WERI-Rb-1 (cell line): ENCODE data around the gene SPATA13.

Experiments used
- DNase-seq: peaks from one replicate; pipeline ENCODE4 v3.0.0-alpha.2; 2020
- H3K27ac ChIP-seq: fragments of 250-450 bp; sonication (Bioruptor Pico); 2 replicates; pipeline ENCODE4 v1.5.1; 2020; ENCODE audit warnings: mild to moderate bottlenecking, moderate library complexity
- H3K27me3 ChIP-seq: fragments of 250-450 bp; sonication (Bioruptor Pico); 2 replicates; pipeline ENCODE4 v1.5.1; 2021; ENCODE audit warnings: mild to moderate bottlenecking, low read depth, moderate library complexity; ENCODE audit not compliant: insufficient read depth, severe bottlenecking
- H3K36me3 ChIP-seq: fragments of 250-450 bp; sonication (Bioruptor Pico); 2 replicates; pipeline ENCODE4 v1.5.1; 2020; ENCODE audit warnings: mild to moderate bottlenecking, moderate library complexity
- H3K4me3 ChIP-seq: 2 replicates; pipeline ENCODE4 v1.5.1; 2011; ENCODE audit warnings: low read depth, mild to moderate bottlenecking, control low read depth, low read length
- H3K9me3 ChIP-seq: fragments of 250-450 bp; sonication (Bioruptor Pico); 2 replicates; pipeline ENCODE4 v1.5.1; 2021; ENCODE audit warnings: mild to moderate bottlenecking, moderate library complexity; ENCODE audit not compliant: severe bottlenecking
- CTCF ChIP-seq: IDR thresholded peaks from 2 replicates; pipeline ENCODE4 v1.5.1; 2011; ENCODE audit warnings: low read depth, mild to moderate bottlenecking, control low read depth, inconsistent platforms, low read length

Gene SPATA13

GRCh38 chr13:24184882-24185281 lies 24.4 kb downstream of the SPATA13 start:
- peaks cover 6% of the 10 kb centered on the region for H3K9me3 ChIP-seq
- no peak for TF ChIP-seq CTCF
- H3K36me3 ChIP-seq, result no peaks in the 10 kb centered on the region
- no peak overlapping the region for H3K27ac ChIP-seq
- DNase-seq, result no peak
- H3K27me3 ChIP-seq, result no peaks in the 10 kb centered on the region
- H3K4me3 ChIP-seq, result no peak overlapping the region

- Histone ChIP-seq H3K27me3 (no peaks in the 10 kb centered on the region), H3K36me3 (no peaks in the 10 kb centered on the region), H3K4me3 (no peak overlapping the region), H3K27ac (no peak overlapping the region), H3K9me3 (peaks cover 9% of the 10 kb centered on the region)
- TF ChIP-seq CTCF, result no peak
- no peak for DNase-seq
Observed at GRCh38 chr13:24185591-24186232, 25.2 kb downstream of the SPATA13 start.

- H3K36me3 ChIP-seq, result no peaks in the 10 kb centered on the region
- DNase-seq, result no peak
- no peaks in the 10 kb centered on the region for H3K27me3 ChIP-seq
- peaks cover 9% of the 10 kb centered on the region for H3K9me3 ChIP-seq
- no peak overlapping the region for H3K4me3 ChIP-seq
- no peak for TF ChIP-seq CTCF
- no peak overlapping the region for H3K27ac ChIP-seq
Observed at GRCh38 chr13:24187185-24187584, 26.7 kb downstream of the SPATA13 start.

- no peak overlapping the region for H3K27ac ChIP-seq
- no peak for TF ChIP-seq CTCF
- H3K36me3 ChIP-seq, result no peaks in the 10 kb centered on the region
Observed at GRCh38 chr13:24192057-24192810, 31.7 kb downstream of the SPATA13 start.

GRCh38 chr13:24192811-24193162 lies 32.3 kb downstream of the SPATA13 start:
- TF ChIP-seq CTCF, result no peak
- peaks cover 9% of the 10 kb centered on the region for H3K9me3 ChIP-seq
- H3K27me3 ChIP-seq, result no peaks in the 10 kb centered on the region
- H3K4me3 ChIP-seq, result no peak overlapping the region
- no peak for DNase-seq
- no peaks in the 10 kb centered on the region for H3K36me3 ChIP-seq
- H3K27ac ChIP-seq, result no peak overlapping the region

More at GRCh38 chr13:24192057-24192810, 31.7 kb downstream of the SPATA13 start:
- Histone ChIP-seq H3K9me3 (peaks cover 9% of the 10 kb centered on the region), H3K4me3 (no peak overlapping the region), H3K27me3 (no peaks in the 10 kb centered on the region)
- no peak for DNase-seq
